ENCODE results near the gene FBXO24. TPM values are rescaled to one million over a fixed set of nuclear protein-coding genes. Genes with fewer than 3 reads are reported as not detected.

The FBXO24 gene
- total and polyA plus RNA-seq, 9 of the 15 experiments (the other 6 are each of a cell fraction or from before 2014, with no cell fraction given): 0.17 to 0.95 (median 0.50) TPM

- peak; percentile 35 for TF ChIP-seq CCNT2 (IDR thresholded peaks at IDR 0.05; ENCODE audit: borderline replicate concordance, extremely low read depth, insufficient read length, low read depth, low read length)
- TF ChIP-seq WHSC1 (IDR thresholded peaks at IDR 0.05; ENCODE audit: low read length): no peak
- TF ChIP-seq ZNF140 (CRISPR knock-in tag; IDR thresholded peaks at IDR 0.05): no peak
- no peak for TF ChIP-seq ATF1 (CRISPR knock-in tag; IDR thresholded peaks at IDR 0.05)
- TF ChIP-seq ATF1 (tag; IDR thresholded peaks at IDR 0.05): peak; percentile 52; the same call in 1 of the 2 replicates
- no peak for TF ChIP-seq BCL6 (CRISPR knock-in tag; IDR thresholded peaks at IDR 0.05)
- TF ChIP-seq, protein P1, sequence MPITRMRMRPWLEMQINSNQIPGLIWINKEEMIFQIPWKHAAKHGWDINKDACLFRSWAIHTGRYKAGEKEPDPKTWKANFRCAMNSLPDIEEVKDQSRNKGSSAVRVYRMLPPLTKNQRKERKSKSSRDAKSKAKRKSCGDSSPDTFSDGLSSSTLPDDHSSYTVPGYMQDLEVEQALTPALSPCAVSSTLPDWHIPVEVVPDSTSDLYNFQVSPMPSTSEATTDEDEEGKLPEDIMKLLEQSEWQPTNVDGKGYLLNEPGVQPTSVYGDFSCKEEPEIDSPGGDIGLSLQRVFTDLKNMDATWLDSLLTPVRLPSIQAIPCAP (CRISPR knock-in tag; IDR thresholded peaks at IDR 0.05; ENCODE audit: borderline replicate concordance): no peak
- no peak for TF ChIP-seq ZNF121 (CRISPR knock-in tag; conservative IDR thresholded peaks at IDR 0.05)
- TF ChIP-seq, protein P2, sequence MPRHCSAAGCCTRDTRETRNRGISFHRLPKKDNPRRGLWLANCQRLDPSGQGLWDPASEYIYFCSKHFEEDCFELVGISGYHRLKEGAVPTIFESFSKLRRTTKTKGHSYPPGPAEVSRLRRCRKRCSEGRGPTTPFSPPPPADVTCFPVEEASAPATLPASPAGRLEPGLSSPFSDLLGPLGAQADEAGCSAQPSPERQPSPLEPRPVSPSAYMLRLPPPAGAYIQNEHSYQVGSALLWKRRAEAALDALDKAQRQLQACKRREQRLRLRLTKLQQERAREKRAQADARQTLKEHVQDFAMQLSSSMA (CRISPR knock-in tag; IDR thresholded peaks at IDR 0.05): no peak
- TF ChIP-seq NFATC3 (IDR thresholded peaks at IDR 0.05): no peak
- TF ChIP-seq, protein P3, sequence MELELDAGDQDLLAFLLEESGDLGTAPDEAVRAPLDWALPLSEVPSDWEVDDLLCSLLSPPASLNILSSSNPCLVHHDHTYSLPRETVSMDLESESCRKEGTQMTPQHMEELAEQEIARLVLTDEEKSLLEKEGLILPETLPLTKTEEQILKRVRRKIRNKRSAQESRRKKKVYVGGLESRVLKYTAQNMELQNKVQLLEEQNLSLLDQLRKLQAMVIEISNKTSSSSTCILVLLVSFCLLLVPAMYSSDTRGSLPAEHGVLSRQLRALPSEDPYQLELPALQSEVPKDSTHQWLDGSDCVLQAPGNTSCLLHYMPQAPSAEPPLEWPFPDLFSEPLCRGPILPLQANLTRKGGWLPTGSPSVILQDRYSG (tag; conservative IDR thresholded peaks at IDR 0.05; ENCODE audit: low read depth): no peak
- TF ChIP-seq ELF2 (CRISPR knock-in tag; IDR thresholded peaks at IDR 0.05): no peak
- TF ChIP-seq, protein P4, sequence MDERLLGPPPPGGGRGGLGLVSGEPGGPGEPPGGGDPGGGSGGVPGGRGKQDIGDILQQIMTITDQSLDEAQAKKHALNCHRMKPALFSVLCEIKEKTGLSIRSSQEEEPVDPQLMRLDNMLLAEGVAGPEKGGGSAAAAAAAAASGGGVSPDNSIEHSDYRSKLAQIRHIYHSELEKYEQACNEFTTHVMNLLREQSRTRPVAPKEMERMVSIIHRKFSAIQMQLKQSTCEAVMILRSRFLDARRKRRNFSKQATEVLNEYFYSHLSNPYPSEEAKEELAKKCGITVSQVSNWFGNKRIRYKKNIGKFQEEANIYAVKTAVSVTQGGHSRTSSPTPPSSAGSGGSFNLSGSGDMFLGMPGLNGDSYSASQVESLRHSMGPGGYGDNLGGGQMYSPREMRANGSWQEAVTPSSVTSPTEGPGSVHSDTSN (CRISPR knock-in tag; IDR thresholded peaks at IDR 0.05; ENCODE audit: low read depth): no peak
- TF ChIP-seq, protein P4 (tag; conservative IDR thresholded peaks at IDR 0.05; ENCODE audit: low read depth): no peak
- peak; percentile 44 for TF ChIP-seq ZFX (CRISPR knock-in tag; IDR thresholded peaks at IDR 0.05)
- TF ChIP-seq, protein P5, sequence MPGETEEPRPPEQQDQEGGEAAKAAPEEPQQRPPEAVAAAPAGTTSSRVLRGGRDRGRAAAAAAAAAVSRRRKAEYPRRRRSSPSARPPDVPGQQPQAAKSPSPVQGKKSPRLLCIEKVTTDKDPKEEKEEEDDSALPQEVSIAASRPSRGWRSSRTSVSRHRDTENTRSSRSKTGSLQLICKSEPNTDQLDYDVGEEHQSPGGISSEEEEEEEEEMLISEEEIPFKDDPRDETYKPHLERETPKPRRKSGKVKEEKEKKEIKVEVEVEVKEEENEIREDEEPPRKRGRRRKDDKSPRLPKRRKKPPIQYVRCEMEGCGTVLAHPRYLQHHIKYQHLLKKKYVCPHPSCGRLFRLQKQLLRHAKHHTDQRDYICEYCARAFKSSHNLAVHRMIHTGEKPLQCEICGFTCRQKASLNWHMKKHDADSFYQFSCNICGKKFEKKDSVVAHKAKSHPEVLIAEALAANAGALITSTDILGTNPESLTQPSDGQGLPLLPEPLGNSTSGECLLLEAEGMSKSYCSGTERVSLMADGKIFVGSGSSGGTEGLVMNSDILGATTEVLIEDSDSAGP (CRISPR knock-in tag; IDR thresholded peaks at IDR 0.05): no peak
- TF ChIP-seq, protein P6, sequence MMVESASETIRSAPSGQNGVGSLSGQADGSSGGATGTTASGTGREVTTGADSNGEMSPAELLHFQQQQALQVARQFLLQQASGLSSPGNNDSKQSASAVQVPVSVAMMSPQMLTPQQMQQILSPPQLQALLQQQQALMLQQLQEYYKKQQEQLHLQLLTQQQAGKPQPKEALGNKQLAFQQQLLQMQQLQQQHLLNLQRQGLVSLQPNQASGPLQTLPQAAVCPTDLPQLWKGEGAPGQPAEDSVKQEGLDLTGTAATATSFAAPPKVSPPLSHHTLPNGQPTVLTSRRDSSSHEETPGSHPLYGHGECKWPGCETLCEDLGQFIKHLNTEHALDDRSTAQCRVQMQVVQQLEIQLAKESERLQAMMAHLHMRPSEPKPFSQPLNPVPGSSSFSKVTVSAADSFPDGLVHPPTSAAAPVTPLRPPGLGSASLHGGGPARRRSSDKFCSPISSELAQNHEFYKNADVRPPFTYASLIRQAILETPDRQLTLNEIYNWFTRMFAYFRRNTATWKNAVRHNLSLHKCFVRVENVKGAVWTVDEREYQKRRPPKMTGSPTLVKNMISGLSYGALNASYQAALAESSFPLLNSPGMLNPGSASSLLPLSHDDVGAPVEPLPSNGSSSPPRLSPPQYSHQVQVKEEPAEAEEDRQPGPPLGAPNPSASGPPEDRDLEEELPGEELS (CRISPR knock-in tag; IDR thresholded peaks at IDR 0.05; ENCODE audit: borderline replicate concordance): no peak
- TF ChIP-seq NFE2L1 (tag; IDR thresholded peaks at IDR 0.05; ENCODE audit: borderline replicate concordance, low read depth): no peak
Measured at GRCh38 chr7:100604028-100604975, 18.2 kb downstream of the FBXO24 start (continued).
